ENCODE data around the gene SLC30A7. TPM values are rescaled to one million over a fixed set of nuclear protein-coding genes. Genes with fewer than 3 reads are reported as not detected.

SLC30A7 gene
- total RNA-seq, 2 donors from 2014 or later = 21.7 to 26.2 TPM

DNA sequence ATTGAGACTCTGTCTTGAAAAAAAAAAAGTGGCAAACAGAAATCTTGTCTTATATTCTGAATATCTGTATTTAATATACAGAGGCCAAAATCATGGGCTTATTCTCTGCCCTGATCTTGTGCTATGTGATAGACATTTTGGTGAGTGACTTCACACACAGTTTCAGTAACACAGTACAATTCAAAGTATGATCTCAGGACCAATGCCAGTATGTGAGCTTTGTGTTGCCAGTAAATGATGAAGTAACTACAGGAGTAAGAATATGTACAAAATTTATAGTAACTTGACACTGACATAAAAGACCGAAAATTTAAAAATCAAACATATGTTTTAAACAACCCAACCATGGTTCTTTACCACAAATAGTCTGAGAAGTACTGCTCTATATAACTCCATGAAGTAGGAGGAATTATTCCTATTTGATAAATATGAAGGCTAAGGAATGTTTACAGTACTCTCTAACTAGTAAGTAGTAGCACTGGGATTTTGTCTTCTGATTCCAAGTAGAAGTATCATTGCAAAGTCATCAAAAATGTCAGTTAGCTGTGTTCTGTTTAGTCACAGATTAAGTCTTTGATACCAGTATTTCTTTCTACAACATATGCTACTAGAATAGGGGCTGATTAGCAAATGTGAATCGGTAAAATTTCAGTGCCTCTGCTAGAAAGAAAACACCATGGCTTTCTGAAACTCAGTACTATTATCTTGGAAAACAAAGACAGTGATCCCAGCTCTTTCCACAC, 104.4 kb downstream of the SLC30A7 start:
- Histone ChIP-seq H3K27ac (ENCODE audit: low read depth, low read length) (no peak overlapping the region), H3K27me3 (ENCODE audit: control insufficient read depth, insufficient read depth, low read length, poor library complexity, severe bottlenecking) (no peaks in the 10 kb centered on the region), H3K9ac (ENCODE audit: extremely low read depth, low read length, poor library complexity, severe bottlenecking) (no peak overlapping the region), H3K36me3 (ENCODE audit: control insufficient read depth, insufficient read depth, low read length) (peaks cover 45% of the 10 kb centered on the region), H3K4me1 (ENCODE audit: control insufficient read depth, insufficient read depth, low read length) (no peaks in the 10 kb centered on the region), H3K9me3 (ENCODE audit: control insufficient read depth, low read length) (no peaks in the 10 kb centered on the region), H3K4me3 (ENCODE audit: low read length) (no peak overlapping the region)
- Mint-ChIP-seq H3K4me1 (no peaks in the 10 kb centered on the region), H3K4me3 (no peak overlapping the region), H3K27ac (no peak overlapping the region), H3K27me3 (ENCODE audit: insufficient read depth) (no peaks in the 10 kb centered on the region), H3K9me3 (no peaks in the 10 kb centered on the region), H3K36me3 (ENCODE audit: low read depth) (peaks cover 28% of the 10 kb centered on the region)
- WGBS, 2 experiments (ENCODE audit: insufficient coverage in 1 of 2, insufficient read length in 1 of 2) = 80 to 98% methylated on average over 1 to 2 of the region's 2 CpGs
- no peak for DNase-seq
- TF ChIP-seq, protein P1, sequence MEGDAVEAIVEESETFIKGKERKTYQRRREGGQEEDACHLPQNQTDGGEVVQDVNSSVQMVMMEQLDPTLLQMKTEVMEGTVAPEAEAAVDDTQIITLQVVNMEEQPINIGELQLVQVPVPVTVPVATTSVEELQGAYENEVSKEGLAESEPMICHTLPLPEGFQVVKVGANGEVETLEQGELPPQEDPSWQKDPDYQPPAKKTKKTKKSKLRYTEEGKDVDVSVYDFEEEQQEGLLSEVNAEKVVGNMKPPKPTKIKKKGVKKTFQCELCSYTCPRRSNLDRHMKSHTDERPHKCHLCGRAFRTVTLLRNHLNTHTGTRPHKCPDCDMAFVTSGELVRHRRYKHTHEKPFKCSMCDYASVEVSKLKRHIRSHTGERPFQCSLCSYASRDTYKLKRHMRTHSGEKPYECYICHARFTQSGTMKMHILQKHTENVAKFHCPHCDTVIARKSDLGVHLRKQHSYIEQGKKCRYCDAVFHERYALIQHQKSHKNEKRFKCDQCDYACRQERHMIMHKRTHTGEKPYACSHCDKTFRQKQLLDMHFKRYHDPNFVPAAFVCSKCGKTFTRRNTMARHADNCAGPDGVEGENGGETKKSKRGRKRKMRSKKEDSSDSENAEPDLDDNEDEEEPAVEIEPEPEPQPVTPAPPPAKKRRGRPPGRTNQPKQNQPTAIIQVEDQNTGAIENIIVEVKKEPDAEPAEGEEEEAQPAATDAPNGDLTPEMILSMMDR (conservative IDR thresholded peaks at IDR 0.05) = no peak

DNA sequence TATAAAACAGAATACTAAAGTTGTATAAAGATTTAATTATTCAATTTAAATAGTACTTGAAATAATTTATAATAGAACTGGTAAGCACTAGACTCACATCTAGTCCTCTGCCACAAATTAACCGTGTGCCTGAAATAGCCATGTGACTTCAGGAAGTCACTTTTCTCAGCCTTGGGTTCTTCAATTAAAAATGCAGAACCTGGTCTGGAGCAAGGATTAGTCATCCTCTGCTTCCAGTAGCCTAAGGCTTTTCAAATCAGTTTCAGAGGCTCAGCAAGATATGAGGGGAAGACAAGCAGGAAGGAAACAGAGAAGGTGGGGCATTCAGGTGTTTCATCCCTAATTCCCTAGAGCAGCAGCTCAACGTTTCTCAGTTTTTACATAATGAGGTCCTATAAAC, 106.7 kb downstream of the SLC30A7 start:
- no peaks in the 10 kb centered on the region for H3K27me3 ChIP-seq (ENCODE audit: control insufficient read depth, insufficient read depth, low read length, poor library complexity, severe bottlenecking)
- no peak overlapping the region for H3K27ac Mint-ChIP-seq
- no peak overlapping the region for H3K27ac ChIP-seq (ENCODE audit: low read depth, low read length)
- H3K9me3 ChIP-seq (ENCODE audit: control insufficient read depth, low read length) = no peaks in the 10 kb centered on the region
- H3K4me1 ChIP-seq (ENCODE audit: control insufficient read depth, insufficient read depth, low read length) = no peaks in the 10 kb centered on the region
- WGBS, 2 experiments (ENCODE audit: insufficient coverage in 1 of 2, insufficient read length in 1 of 2) = 33 to 61% methylated on average over 1 to 2 of the region's 2 CpGs
- H3K9me3 Mint-ChIP-seq = no peaks in the 10 kb centered on the region
- H3K4me1 Mint-ChIP-seq = no peaks in the 10 kb centered on the region
- no peak overlapping the region for H3K4me3 ChIP-seq (ENCODE audit: low read length)
- H3K4me3 Mint-ChIP-seq = no peak overlapping the region
- H3K27me3 Mint-ChIP-seq (ENCODE audit: insufficient read depth) = no peaks in the 10 kb centered on the region
- H3K36me3 ChIP-seq (ENCODE audit: control insufficient read depth, insufficient read depth, low read length) = peaks cover 36% of the 10 kb centered on the region
- TF ChIP-seq, protein P1 (conservative IDR thresholded peaks at IDR 0.05) = no peak
- DNase-seq = no peak
- H3K36me3 Mint-ChIP-seq (ENCODE audit: low read depth) = peaks cover 23% of the 10 kb centered on the region
- no peak overlapping the region for H3K9ac ChIP-seq (ENCODE audit: extremely low read depth, low read length, poor library complexity, severe bottlenecking)

DNA sequence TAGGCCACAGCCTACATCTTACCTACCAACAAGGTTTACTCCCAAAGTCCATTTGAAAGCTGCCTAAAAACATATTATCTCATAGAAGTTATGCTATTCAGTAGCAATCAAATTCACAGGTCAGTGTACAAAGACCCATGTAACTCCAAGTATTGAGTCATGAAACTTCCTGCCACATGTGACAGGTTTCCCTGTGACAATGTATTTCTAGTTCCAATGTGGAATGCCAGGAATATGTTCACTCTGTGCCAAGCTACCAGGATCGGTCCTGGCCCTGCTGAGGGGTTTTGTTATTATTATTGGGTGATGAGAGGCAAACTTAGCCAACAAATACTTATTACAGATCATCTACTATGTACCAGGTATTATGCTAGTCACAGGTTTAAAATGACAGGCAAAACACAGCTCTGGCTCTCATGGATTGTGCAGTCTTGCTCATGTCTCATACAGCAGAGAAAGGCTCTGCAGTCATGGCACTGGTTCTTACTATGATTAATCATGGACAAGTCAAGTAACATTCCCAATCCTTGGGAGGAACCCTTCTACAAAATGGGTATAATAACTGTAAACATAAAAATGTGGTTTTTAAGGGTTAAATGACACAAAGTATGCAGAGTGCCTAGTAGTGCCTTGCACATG, 107.2 kb downstream of the SLC30A7 start:
- no peaks in the 10 kb centered on the region for H3K4me1 ChIP-seq (ENCODE audit: control insufficient read depth, insufficient read depth, low read length)
- H3K4me1 Mint-ChIP-seq = no peaks in the 10 kb centered on the region
- no peak overlapping the region for H3K4me3 Mint-ChIP-seq

More for the DNA sequence above, 107.2 kb downstream of the SLC30A7 start:
- H3K4me3 ChIP-seq (ENCODE audit: low read length) = no peak overlapping the region
- H3K9ac ChIP-seq (ENCODE audit: extremely low read depth, low read length, poor library complexity, severe bottlenecking) = no peak overlapping the region
- DNase-seq = no peak
- Mint-ChIP-seq H3K36me3 (ENCODE audit: low read depth) (peaks cover 20% of the 10 kb centered on the region), H3K27ac (peak overlapping the region; percentile 26), H3K9me3 (no peaks in the 10 kb centered on the region), H3K27me3 (ENCODE audit: insufficient read depth) (no peaks in the 10 kb centered on the region)
- WGBS, 2 experiments (ENCODE audit: insufficient coverage in 1 of 2, insufficient read length in 1 of 2) = 100% methylated on average over 1 of the region's 1 CpG; no CpG with 5 or more reads in 1 of the 2 experiments
- no peaks in the 10 kb centered on the region for H3K9me3 ChIP-seq (ENCODE audit: control insufficient read depth, low read length)
- no peak overlapping the region for H3K27ac ChIP-seq (ENCODE audit: low read depth, low read length)
- H3K36me3 ChIP-seq (ENCODE audit: control insufficient read depth, insufficient read depth, low read length) = peaks cover 33% of the 10 kb centered on the region
- no peaks in the 10 kb centered on the region for H3K27me3 ChIP-seq (ENCODE audit: control insufficient read depth, insufficient read depth, low read length, poor library complexity, severe bottlenecking)
- TF ChIP-seq, protein P1 (conservative IDR thresholded peaks at IDR 0.05) = no peak

Measured in endodermal cell (in vitro differentiated cells).